ENCODE results near the gene RAB3C.

RAB3C gene

DNA sequence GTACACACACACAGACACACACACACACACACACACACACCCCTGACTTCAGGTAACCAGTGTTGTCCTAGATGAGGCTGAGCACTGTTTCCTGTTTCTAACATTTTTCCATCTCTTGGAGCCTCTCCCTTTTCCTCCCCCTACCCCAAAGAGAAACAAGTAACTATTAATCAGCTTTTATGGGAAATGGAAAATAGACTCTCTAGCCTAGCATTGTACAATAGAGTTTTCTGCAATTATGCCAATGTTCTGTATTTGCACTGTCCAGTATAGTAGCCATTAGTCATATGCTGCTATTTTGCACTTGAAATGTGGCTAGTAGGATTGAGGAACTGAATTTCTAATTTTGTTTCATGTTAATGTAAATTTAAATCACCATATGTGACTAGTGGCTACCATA, 33.1 kb downstream of the RAB3C start:
- TF ChIP-seq, protein P1, sequence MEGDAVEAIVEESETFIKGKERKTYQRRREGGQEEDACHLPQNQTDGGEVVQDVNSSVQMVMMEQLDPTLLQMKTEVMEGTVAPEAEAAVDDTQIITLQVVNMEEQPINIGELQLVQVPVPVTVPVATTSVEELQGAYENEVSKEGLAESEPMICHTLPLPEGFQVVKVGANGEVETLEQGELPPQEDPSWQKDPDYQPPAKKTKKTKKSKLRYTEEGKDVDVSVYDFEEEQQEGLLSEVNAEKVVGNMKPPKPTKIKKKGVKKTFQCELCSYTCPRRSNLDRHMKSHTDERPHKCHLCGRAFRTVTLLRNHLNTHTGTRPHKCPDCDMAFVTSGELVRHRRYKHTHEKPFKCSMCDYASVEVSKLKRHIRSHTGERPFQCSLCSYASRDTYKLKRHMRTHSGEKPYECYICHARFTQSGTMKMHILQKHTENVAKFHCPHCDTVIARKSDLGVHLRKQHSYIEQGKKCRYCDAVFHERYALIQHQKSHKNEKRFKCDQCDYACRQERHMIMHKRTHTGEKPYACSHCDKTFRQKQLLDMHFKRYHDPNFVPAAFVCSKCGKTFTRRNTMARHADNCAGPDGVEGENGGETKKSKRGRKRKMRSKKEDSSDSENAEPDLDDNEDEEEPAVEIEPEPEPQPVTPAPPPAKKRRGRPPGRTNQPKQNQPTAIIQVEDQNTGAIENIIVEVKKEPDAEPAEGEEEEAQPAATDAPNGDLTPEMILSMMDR (conservative IDR thresholded peaks at IDR 0.05; ENCODE audit: low read length), result no peak
- no peak for TF ChIP-seq EZH2phosphoT487 (IDR thresholded peaks at IDR 0.05; ENCODE audit: borderline replicate concordance)

DNA sequence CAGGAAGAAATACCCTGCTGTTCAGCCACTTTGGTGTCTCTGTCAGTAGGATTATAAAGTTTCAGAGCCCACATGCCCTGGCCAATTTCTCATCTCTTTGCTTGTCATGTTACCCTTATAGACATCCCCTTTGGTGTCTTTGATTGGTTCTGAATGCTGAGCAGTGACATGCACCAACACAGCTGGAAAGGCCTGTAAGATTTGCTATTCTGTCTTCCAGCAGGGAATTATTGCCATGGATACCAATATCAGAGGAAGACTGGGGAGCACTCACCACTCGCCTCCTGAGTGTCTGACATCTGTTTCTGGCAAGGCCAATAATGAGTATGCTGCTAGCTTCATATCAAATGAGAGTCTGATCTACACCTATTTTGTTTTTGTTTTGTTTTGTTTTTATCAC, 34.4 kb downstream of the RAB3C start:
- H3K4me1 ChIP-seq (ENCODE audit: insufficient read depth, low read length, poor library complexity, severe bottlenecking), result no peaks in the 10 kb centered on the region
- TF ChIP-seq, protein P1 (conservative IDR thresholded peaks at IDR 0.05; ENCODE audit: low read length), result no peak
- no peak for TF ChIP-seq EZH2phosphoT487 (IDR thresholded peaks at IDR 0.05; ENCODE audit: borderline replicate concordance)

More for the DNA sequence above, 33.1 kb downstream of the RAB3C start:
- Histone ChIP-seq H3K9ac (ENCODE audit: low read depth, low read length, poor library complexity, severe bottlenecking) (no peak overlapping the region), H3K4me3 (ENCODE audit: low read length, poor library complexity, severe bottlenecking) (no peak overlapping the region), H3K9me2 (replicated peaks; ENCODE audit: low read depth, low read length) (no peaks in the 10 kb centered on the region), H3K36me3 (ENCODE audit: insufficient read depth, low read length) (no peaks in the 10 kb centered on the region), H3K79me2 (ENCODE audit: insufficient read depth, low read length) (no peaks in the 10 kb centered on the region), H4K20me1 (ENCODE audit: insufficient read depth, low read length, poor library complexity, severe bottlenecking) (no peaks in the 10 kb centered on the region), H3K27me3 (ENCODE audit: insufficient read depth, low read length, poor library complexity, severe bottlenecking) (no peaks in the 10 kb centered on the region), H3K4me2 (ENCODE audit: low read depth, low read length, poor library complexity, severe bottlenecking) (no peak overlapping the region), H3K9me3 (ENCODE audit: insufficient read depth, low read depth, low read length) (no peaks in the 10 kb centered on the region), H3F3A (ENCODE audit: low read depth) (no peaks in the 10 kb centered on the region), H2AFZ (ENCODE audit: low read length) (no peak overlapping the region), H3K4me1 (ENCODE audit: insufficient read depth, low read length, poor library complexity, severe bottlenecking) (no peaks in the 10 kb centered on the region)

GRCh38 chr5:58620336-58620735, 37.5 kb downstream of the RAB3C start:
- Histone ChIP-seq H3F3A (ENCODE audit: low read depth) (no peaks in the 10 kb centered on the region), H3K9me3 (ENCODE audit: insufficient read depth, low read depth, low read length) (no peaks in the 10 kb centered on the region), H3K9ac (ENCODE audit: low read depth, low read length, poor library complexity, severe bottlenecking) (no peak overlapping the region), H2AFZ (ENCODE audit: low read length) (no peak overlapping the region), H3K4me2 (ENCODE audit: low read depth, low read length, poor library complexity, severe bottlenecking) (no peak overlapping the region), H4K20me1 (ENCODE audit: insufficient read depth, low read length, poor library complexity, severe bottlenecking) (no peaks in the 10 kb centered on the region), H3K4me1 (ENCODE audit: insufficient read depth, low read length, poor library complexity, severe bottlenecking) (no peaks in the 10 kb centered on the region), H3K27me3 (ENCODE audit: insufficient read depth, low read length, poor library complexity, severe bottlenecking) (no peaks in the 10 kb centered on the region), H3K9me2 (replicated peaks; ENCODE audit: low read depth, low read length) (no peaks in the 10 kb centered on the region), H3K36me3 (ENCODE audit: insufficient read depth, low read length) (no peaks in the 10 kb centered on the region), H3K79me2 (ENCODE audit: insufficient read depth, low read length) (no peaks in the 10 kb centered on the region), H3K4me3 (ENCODE audit: low read length, poor library complexity, severe bottlenecking) (no peak overlapping the region)
- no peak for TF ChIP-seq EZH2phosphoT487 (IDR thresholded peaks at IDR 0.05; ENCODE audit: borderline replicate concordance)
- TF ChIP-seq, protein P1 (conservative IDR thresholded peaks at IDR 0.05; ENCODE audit: low read length), result no peak

More for the DNA sequence above, 34.4 kb downstream of the RAB3C start:
- Histone ChIP-seq H3K9ac (ENCODE audit: low read depth, low read length, poor library complexity, severe bottlenecking) (no peak overlapping the region), H3F3A (ENCODE audit: low read depth) (no peaks in the 10 kb centered on the region), H3K4me2 (ENCODE audit: low read depth, low read length, poor library complexity, severe bottlenecking) (no peak overlapping the region), H3K36me3 (ENCODE audit: insufficient read depth, low read length) (no peaks in the 10 kb centered on the region), H3K9me2 (replicated peaks; ENCODE audit: low read depth, low read length) (no peaks in the 10 kb centered on the region), H3K9me3 (ENCODE audit: insufficient read depth, low read depth, low read length) (no peaks in the 10 kb centered on the region), H3K27me3 (ENCODE audit: insufficient read depth, low read length, poor library complexity, severe bottlenecking) (no peaks in the 10 kb centered on the region), H3K79me2 (ENCODE audit: insufficient read depth, low read length) (no peaks in the 10 kb centered on the region), H3K4me3 (ENCODE audit: low read length, poor library complexity, severe bottlenecking) (no peak overlapping the region), H2AFZ (ENCODE audit: low read length) (no peak overlapping the region), H4K20me1 (ENCODE audit: insufficient read depth, low read length, poor library complexity, severe bottlenecking) (no peaks in the 10 kb centered on the region)
